ENCODE data around the gene EPHA7.

GRCh38 chr6:93337014-93337413 is 82.3 kb downstream of the EPHA7 start:
- TF ChIP-seq POLR2A (IDR thresholded peaks at IDR 0.05; ENCODE audit: low read depth, low read length) (no peak), TAF1 (IDR thresholded peaks at IDR 0.05; ENCODE audit: borderline replicate concordance, low read depth, low read length) (no peak)
